Left kidney (tissue), 2 donors: ENCODE results near the gene NAP1L1. TPM values are rescaled to one million over a fixed set of nuclear protein-coding genes. Genes with fewer than 3 reads are reported as not detected.

Source experiments
- DNase-seq: peaks from one replicate; pipeline ENCODE4 v3.0.0-alpha.2; 2013
- polyA plus RNA-seq: library from polyadenylated mRNA; unstranded; fragments of 120-200 nt; gene quantifications from one replicate; pipeline ENCODE4 v1.2.1, GENCODE V29; 2013; ENCODE audit not compliant: insufficient read length

Gene NAP1L1
- polyA plus RNA-seq, 1 donor: 994 TPM

DNA sequence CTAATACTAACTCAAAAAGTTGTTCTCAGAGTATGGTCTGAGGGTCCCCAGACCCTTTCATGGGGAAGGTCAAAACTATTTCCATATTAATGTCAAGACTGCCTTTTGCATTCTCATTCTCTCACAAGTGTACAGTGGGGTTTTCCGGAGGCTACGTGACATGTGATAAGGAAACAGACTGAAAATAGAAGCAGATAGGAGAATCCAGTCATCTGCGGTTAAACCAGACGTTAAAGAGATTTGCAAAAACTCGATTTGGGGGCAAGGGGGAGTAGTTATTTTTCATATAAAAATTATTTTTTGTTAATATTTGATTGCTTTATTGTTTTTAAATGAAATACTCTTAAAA is 1.0 kb upstream of the NAP1L1 start:
- DNase-seq: no peak

DNA sequence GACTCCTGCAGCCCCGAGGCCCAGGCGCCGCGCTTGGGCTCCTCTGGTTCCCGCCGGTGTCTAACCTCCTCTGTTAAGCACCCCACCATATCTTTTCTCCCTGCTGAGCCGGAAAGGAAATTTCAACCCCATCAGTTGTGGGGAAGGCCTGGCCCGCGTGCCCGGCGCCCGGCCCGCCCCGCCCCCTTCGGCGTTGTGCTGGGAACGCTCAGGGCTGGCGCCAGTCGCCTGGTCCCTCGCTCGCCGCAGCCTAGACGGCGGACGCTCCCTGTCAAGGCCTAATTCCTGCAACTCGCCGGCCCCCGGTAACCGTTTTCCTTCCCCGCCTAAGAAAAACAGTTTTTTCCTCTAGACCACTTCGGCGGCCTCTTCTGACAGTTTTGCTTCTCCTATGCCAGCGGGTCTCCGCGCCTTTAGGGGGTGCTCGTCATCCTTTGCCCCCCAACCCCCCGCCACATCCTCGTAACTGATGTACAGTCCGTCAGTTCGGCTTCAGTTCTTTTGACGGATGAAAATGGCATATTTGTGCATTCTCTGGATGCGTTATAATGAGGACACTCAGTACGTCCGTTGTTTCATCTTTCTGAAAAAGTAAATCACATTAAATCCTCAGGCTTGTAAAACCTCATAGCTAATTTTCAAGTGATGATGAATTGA is 506 bp upstream of the NAP1L1 start:
- DNase-seq: no peak

DNA sequence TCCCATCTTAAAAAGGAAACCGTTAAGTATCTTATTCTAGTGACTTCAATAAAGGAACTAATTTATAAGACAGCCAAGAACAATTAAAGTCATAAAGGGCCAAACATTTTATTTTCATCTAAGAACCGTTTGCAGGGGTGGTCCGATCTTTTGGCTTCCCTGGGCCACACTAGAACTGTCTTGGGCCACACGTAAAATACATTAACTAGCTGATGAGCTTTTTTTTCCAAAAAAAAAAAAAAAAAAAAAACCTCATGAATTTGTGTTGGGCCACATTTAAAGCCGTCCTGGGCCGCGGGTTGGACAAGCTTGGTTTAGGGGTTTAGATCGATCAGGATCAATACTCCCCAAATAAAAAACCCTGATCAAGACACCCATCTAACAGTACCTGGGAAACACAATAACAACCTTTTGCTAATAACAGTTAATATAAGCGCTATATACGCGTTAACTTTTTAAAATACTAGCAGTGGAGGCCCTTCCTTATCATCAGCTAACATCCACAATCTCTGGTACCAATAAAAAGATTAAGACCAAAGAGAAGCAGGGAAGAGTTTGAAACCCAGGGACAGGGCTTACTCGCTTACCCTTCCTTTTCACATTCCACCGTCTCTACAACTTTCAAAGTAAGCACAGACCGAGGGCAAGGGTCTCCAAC is 1.1 kb downstream of the NAP1L1 start:
- no peak for DNase-seq

GRCh38 chr12:76081909-76082308 is 2.6 kb downstream of the NAP1L1 start:
- no peak for DNase-seq

DNA sequence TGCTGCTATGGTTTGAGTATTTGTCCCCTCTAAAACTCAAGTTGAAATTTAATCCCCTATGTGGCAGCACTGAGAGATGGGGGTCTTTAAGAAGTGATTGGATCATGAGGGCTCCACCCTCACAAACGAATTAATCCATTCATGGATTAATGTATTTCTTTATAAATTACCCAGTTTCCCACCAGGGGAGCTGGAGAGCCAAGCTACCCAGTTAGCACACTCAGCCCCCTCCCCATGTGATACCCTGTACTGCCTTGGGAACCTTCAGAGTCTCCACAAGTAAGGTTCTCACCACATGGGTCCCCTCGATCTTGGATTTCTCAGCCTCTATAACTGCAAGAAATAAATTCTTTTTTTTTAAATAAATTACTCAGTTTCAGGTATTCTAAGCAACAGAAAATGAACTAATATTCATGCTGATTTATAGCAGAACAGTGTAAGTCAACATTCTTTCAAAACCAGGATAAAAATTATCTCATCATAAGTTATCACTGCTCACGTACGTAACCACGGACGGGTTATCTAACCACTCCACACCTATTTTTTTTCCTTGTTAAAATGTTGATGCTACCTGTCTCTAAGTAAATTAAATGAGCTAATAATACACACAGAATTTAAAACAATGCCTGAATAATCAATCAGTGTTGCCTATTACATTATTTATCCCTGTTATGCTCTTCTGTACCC is 3.6 kb downstream of the NAP1L1 start:
- no peak for DNase-seq

DNA sequence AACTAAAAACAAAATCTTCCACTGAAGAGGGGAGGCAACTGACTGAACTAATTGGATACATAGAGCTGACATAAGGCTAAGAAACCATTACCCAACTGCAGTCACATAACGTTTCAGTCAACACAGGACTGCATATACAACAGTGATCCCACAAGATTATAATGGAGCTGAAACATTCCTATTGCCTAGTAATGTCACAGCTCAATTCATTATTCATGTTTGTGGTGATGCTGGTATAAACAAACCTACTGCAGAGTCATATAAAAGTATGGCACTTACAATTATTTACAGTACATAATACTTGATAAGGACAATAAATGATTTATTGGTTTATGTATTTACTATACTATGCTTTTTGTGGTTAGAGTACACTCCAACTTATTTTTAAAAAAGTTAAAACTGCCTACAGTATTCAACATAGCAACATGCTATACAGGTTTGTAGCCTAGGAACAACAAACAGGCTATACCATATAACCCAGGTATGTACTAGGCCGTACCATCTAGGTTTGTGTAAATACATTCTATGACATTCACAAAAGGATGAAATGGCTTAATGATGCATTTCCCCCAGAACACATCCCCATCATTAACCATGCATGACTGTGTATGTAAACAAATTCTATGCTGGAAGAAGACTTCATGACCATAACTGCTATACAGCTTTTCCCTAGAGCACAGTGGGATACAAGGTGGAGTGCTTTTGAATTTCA is 4.3 kb downstream of the NAP1L1 start:
- no peak for DNase-seq

- DNase-seq: no peak
Measured at GRCh38 chr12:76078748-76079147, 5.7 kb downstream of the NAP1L1 start.

GRCh38 chr12:76075448-76075847 is 9.0 kb downstream of the NAP1L1 start:
- no peak for DNase-seq

DNA sequence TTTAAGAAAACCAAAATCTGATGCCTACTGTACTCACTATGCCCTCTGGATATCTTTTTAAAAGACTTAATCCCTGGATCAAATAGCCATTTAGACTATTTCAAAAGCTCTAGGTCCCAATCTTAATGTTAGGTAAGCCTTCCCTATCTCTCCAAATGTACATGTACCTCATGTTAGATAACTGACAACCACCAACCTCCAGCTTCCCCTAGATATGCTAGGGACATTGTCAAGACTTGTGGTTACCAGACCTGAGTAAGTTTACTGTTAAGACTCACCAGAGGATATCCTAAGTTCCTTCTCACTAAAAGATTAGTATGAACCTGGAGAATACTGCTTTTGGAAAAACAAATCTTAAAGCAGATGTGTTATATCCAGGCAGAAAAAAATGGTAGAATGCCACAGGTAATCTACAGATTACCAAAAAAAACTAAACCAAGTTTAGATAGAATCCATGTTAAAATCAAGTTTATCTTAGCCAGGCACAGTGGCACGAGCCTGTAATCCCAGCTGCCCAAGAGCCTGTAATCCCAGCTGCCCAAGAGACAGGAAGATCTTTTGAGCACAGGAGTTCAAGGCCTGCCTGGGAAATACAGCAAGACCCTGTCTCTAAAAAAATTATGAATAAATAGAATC is 9.7 kb downstream of the NAP1L1 start:
- DNase-seq: no peak

GRCh38 chr12:76073561-76073960 is 10.9 kb downstream of the NAP1L1 start:
- no peak for DNase-seq

- DNase-seq: no peak
Measured at GRCh38 chr12:76072568-76072967, 11.9 kb downstream of the NAP1L1 start.

- DNase-seq: no peak
Measured at GRCh38 chr12:76069339-76069738, 15.1 kb downstream of the NAP1L1 start.

GRCh38 chr12:76065917-76066316 is 18.6 kb downstream of the NAP1L1 start:
- DNase-seq: no peak

- no peak for DNase-seq
Measured at GRCh38 chr12:76064904-76065303, 19.6 kb downstream of the NAP1L1 start.

- DNase-seq: no peak
Measured at GRCh38 chr12:76060111-76060510, 24.4 kb downstream of the NAP1L1 start.

DNA sequence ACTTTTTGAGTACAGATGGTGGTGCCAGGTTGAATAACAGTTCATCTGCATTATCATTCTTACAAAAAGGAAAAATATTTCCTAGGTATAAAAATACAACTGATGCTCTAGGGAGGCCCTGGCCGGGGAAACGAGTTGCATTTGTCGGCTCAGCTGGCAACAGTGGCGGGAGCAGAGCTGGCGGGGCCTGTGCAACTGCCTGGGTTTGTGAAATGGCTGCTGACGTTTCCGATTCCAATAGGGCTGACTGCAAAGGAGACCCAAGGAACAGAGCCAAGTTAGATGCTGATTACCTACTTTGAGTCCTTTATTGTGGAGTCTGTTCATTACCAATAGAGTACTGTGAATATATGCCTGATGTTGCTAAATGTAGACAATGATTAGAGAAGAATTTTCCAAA is 27.2 kb downstream of the NAP1L1 start:
- no peak for DNase-seq

DNA sequence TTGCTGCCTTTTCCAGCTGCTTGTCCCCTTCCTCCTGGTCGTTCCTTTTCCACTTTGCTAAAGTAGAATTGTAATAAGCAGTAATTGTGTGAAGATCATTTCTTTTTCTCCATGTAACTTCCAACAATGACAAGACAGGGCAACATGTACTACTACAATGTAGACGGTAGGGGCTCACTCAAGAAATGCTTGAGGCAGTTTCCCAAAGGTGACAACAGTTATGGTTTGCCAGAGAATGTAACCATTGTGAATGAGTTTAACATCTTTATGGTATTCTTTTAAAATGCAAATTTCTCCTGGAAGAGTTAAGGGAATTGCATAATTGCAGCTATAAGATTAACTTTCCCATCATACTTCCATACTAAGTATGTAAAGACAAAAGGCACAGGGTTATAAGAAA is 29.1 kb downstream of the NAP1L1 start:
- DNase-seq: no peak

- DNase-seq: no peak
Measured at GRCh38 chr12:76049575-76050251, 34.8 kb downstream of the NAP1L1 start.

DNA sequence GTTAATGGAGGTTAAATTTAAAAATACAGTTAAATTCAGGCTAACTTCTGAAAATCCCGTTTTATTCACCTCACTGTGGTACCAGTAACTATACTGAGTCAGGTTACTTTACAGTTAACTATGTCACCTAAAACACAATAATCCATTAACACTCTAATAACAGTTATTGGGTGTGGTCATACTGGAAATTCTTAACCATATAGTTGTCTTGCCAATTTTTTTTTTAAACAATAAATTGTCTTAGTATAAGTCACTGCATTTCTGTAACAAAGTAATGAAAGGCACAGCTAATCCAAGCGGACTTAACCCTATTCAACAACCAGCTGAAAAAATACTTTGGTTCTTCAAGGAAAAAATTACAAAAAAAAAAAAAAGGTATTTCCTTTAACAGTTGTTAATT is 36.7 kb downstream of the NAP1L1 start:
- DNase-seq: no peak

GRCh38 chr12:76047060-76047459 is 37.4 kb downstream of the NAP1L1 start:
- no peak for DNase-seq

- no peak for DNase-seq
Measured at GRCh38 chr12:76043377-76043776, 41.1 kb downstream of the NAP1L1 start.

DNA sequence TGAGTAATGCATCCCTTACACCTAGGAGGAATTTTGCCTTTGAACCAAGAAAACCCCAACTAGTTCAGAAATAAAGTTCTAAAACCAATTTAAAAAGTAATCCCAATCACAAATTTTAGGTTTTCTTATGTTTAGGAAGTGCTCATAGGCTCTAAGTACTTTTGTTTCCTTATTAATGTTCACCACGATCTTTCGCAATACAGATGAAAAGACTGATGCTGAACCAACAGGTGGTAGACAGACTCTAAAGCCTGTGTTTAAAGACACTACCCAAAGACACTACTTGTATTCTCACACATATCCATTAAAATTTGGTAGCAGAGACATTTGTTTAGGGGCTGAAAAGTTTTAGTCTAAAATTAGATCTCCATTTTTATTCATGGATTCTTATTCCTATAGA is 42.3 kb downstream of the NAP1L1 start:
- no peak for DNase-seq
